ENCODE data around the gene TEAD2.

TEAD2 gene

GRCh38 chr19:49396738-49397505 is 34.7 kb upstream of the TEAD2 start:
- Histone ChIP-seq H3K36me3 (ENCODE audit: control insufficient read depth, insufficient read depth, low read length) (no peaks in the 10 kb centered on the region), H3K4me1 (ENCODE audit: control insufficient read depth, insufficient read depth, low read length) (no peaks in the 10 kb centered on the region), H3K9me3 (ENCODE audit: control insufficient read depth, low read length) (no peaks in the 10 kb centered on the region), H3K4me3 (ENCODE audit: low read length) (no peak overlapping the region), H3K27me3 (ENCODE audit: control insufficient read depth, insufficient read depth, low read length) (peaks cover 9% of the 10 kb centered on the region), H3K9ac (ENCODE audit: low read length) (no peak overlapping the region)

- H3K9ac ChIP-seq (ENCODE audit: low read length) = no peak overlapping the region
- H3K4me3 ChIP-seq (ENCODE audit: low read length) = no peak overlapping the region
- no peaks in the 10 kb centered on the region for H3K4me1 ChIP-seq (ENCODE audit: control insufficient read depth, insufficient read depth, low read length)
- peaks cover 9% of the 10 kb centered on the region for H3K27me3 ChIP-seq (ENCODE audit: control insufficient read depth, insufficient read depth, low read length)
- no peaks in the 10 kb centered on the region for H3K9me3 ChIP-seq (ENCODE audit: control insufficient read depth, low read length)
- no peaks in the 10 kb centered on the region for H3K36me3 ChIP-seq (ENCODE audit: control insufficient read depth, insufficient read depth, low read length)
These were observed 33.6 kb upstream of the TEAD2 start for GRCh38 chr19:49395581-49396407.

- no peaks in the 10 kb centered on the region for H3K9me3 ChIP-seq (ENCODE audit: control insufficient read depth, low read length)
- H3K36me3 ChIP-seq (ENCODE audit: control insufficient read depth, insufficient read depth, low read length) = no peaks in the 10 kb centered on the region
- no peaks in the 10 kb centered on the region for H3K4me1 ChIP-seq (ENCODE audit: control insufficient read depth, insufficient read depth, low read length)
- no peak overlapping the region for H3K9ac ChIP-seq (ENCODE audit: low read length)
- H3K27me3 ChIP-seq (ENCODE audit: control insufficient read depth, insufficient read depth, low read length) = peaks cover 19% of the 10 kb centered on the region
- no peak overlapping the region for H3K4me3 ChIP-seq (ENCODE audit: low read length)
These were observed 31.7 kb upstream of the TEAD2 start for GRCh38 chr19:49393881-49394280.

GRCh38 chr19:49391581-49392399 is 29.6 kb upstream of the TEAD2 start:
- Histone ChIP-seq H3K4me1 (ENCODE audit: control insufficient read depth, insufficient read depth, low read length) (no peaks in the 10 kb centered on the region), H3K36me3 (ENCODE audit: control insufficient read depth, insufficient read depth, low read length) (no peaks in the 10 kb centered on the region), H3K4me3 (ENCODE audit: low read length) (no peak overlapping the region), H3K9ac (ENCODE audit: low read length) (no peak overlapping the region), H3K9me3 (ENCODE audit: control insufficient read depth, low read length) (no peaks in the 10 kb centered on the region), H3K27me3 (ENCODE audit: control insufficient read depth, insufficient read depth, low read length) (peaks cover 15% of the 10 kb centered on the region)

- no peaks in the 10 kb centered on the region for H3K9me3 ChIP-seq (ENCODE audit: control insufficient read depth, low read length)
- no peak overlapping the region for H3K9ac ChIP-seq (ENCODE audit: low read length)
- no peaks in the 10 kb centered on the region for H3K36me3 ChIP-seq (ENCODE audit: control insufficient read depth, insufficient read depth, low read length)
- H3K4me1 ChIP-seq (ENCODE audit: control insufficient read depth, insufficient read depth, low read length) = no peaks in the 10 kb centered on the region
- peaks cover 15% of the 10 kb centered on the region for H3K27me3 ChIP-seq (ENCODE audit: control insufficient read depth, insufficient read depth, low read length)
- no peak overlapping the region for H3K4me3 ChIP-seq (ENCODE audit: low read length)
These were observed 28.7 kb upstream of the TEAD2 start for GRCh38 chr19:49390929-49391359.

GRCh38 chr19:49390131-49390928 is 28.1 kb upstream of the TEAD2 start:
- no peaks in the 10 kb centered on the region for H3K9me3 ChIP-seq (ENCODE audit: control insufficient read depth, low read length)
- no peaks in the 10 kb centered on the region for H3K36me3 ChIP-seq (ENCODE audit: control insufficient read depth, insufficient read depth, low read length)
- H3K4me3 ChIP-seq (ENCODE audit: low read length) = no peak overlapping the region
- no peaks in the 10 kb centered on the region for H3K4me1 ChIP-seq (ENCODE audit: control insufficient read depth, insufficient read depth, low read length)
- peaks cover 15% of the 10 kb centered on the region for H3K27me3 ChIP-seq (ENCODE audit: control insufficient read depth, insufficient read depth, low read length)
- H3K9ac ChIP-seq (ENCODE audit: low read length) = no peak overlapping the region

GRCh38 chr19:49389406-49389805 is 27.2 kb upstream of the TEAD2 start:
- Histone ChIP-seq H3K4me3 (ENCODE audit: low read length) (no peak overlapping the region), H3K9me3 (ENCODE audit: control insufficient read depth, low read length) (no peaks in the 10 kb centered on the region), H3K27me3 (ENCODE audit: control insufficient read depth, insufficient read depth, low read length) (peaks cover 15% of the 10 kb centered on the region), H3K4me1 (ENCODE audit: control insufficient read depth, insufficient read depth, low read length) (no peaks in the 10 kb centered on the region), H3K36me3 (ENCODE audit: control insufficient read depth, insufficient read depth, low read length) (no peaks in the 10 kb centered on the region), H3K9ac (ENCODE audit: low read length) (no peak overlapping the region)

GRCh38 chr19:49387936-49388372 is 25.7 kb upstream of the TEAD2 start, which contains the start of gene KASH5:
Gene KASH5, plus strand, starts transcription at chr19:49388249. Its CDS starts 2,635 bp downstream, at chr19:49390884.
- no peaks in the 10 kb centered on the region for H3K4me1 ChIP-seq (ENCODE audit: control insufficient read depth, insufficient read depth, low read length)
- no peaks in the 10 kb centered on the region for H3K9me3 ChIP-seq (ENCODE audit: control insufficient read depth, low read length)
- H3K27me3 ChIP-seq (ENCODE audit: control insufficient read depth, insufficient read depth, low read length) = peaks cover 15% of the 10 kb centered on the region
- H3K9ac ChIP-seq (ENCODE audit: low read length) = no peak within 1 kb of the TSS
- no peak within 1 kb of the TSS for H3K4me3 ChIP-seq (ENCODE audit: low read length)
- H3K36me3 ChIP-seq (ENCODE audit: control insufficient read depth, insufficient read depth, low read length) = no peaks in the 10 kb centered on the region

- Histone ChIP-seq H3K27me3 (ENCODE audit: control insufficient read depth, insufficient read depth, low read length) (no peaks in the 10 kb centered on the region), H3K9ac (ENCODE audit: low read length) (no peak overlapping the region), H3K4me1 (ENCODE audit: control insufficient read depth, insufficient read depth, low read length) (no peaks in the 10 kb centered on the region), H3K9me3 (ENCODE audit: control insufficient read depth, low read length) (no peaks in the 10 kb centered on the region), H3K4me3 (ENCODE audit: low read length) (no peak overlapping the region), H3K36me3 (ENCODE audit: control insufficient read depth, insufficient read depth, low read length) (no peaks in the 10 kb centered on the region)
These were observed 21.4 kb upstream of the TEAD2 start for GRCh38 chr19:49383599-49383998.

GRCh38 chr19:49382639-49383038 is 20.4 kb upstream of the TEAD2 start:
- no peaks in the 10 kb centered on the region for H3K27me3 ChIP-seq (ENCODE audit: control insufficient read depth, insufficient read depth, low read length)
- H3K9ac ChIP-seq (ENCODE audit: low read length) = no peak overlapping the region
- H3K4me3 ChIP-seq (ENCODE audit: low read length) = no peak overlapping the region
- no peaks in the 10 kb centered on the region for H3K9me3 ChIP-seq (ENCODE audit: control insufficient read depth, low read length)
- no peaks in the 10 kb centered on the region for H3K4me1 ChIP-seq (ENCODE audit: control insufficient read depth, insufficient read depth, low read length)
- no peaks in the 10 kb centered on the region for H3K36me3 ChIP-seq (ENCODE audit: control insufficient read depth, insufficient read depth, low read length)

- H3K9ac ChIP-seq (ENCODE audit: low read length) = no peak overlapping the region
- H3K4me3 ChIP-seq (ENCODE audit: low read length) = no peak overlapping the region
- H3K4me1 ChIP-seq (ENCODE audit: control insufficient read depth, insufficient read depth, low read length) = no peaks in the 10 kb centered on the region
- no peaks in the 10 kb centered on the region for H3K9me3 ChIP-seq (ENCODE audit: control insufficient read depth, low read length)
- no peaks in the 10 kb centered on the region for H3K27me3 ChIP-seq (ENCODE audit: control insufficient read depth, insufficient read depth, low read length)
- H3K36me3 ChIP-seq (ENCODE audit: control insufficient read depth, insufficient read depth, low read length) = no peaks in the 10 kb centered on the region
These were observed 18.2 kb upstream of the TEAD2 start for GRCh38 chr19:49380391-49380790.
